SK-N-SH (cell line): ENCODE results near the gene SLC22A7. TPM values are rescaled to one million over a fixed set of nuclear protein-coding genes. Genes with fewer than 3 reads are reported as not detected.

Experiments used
- CTCF ChIA-PET: fragments of 300-600, 350-600 bp; formaldehyde crosslinking; extraction: SDS; loops from one replicate; lab custom pipeline; 2021; lab: Yijun Ruan, JAX
- POLR2A ChIA-PET: fragments of 350-600 bp; sonication (Branson Sonifier 250); formaldehyde crosslinking; extraction: SDS; loops from one replicate; lab custom pipeline; 2020; ENCODE audit warnings: antibody characterized with exemption, inconsistent platforms; lab: Yijun Ruan, JAX
- DNase-seq: peaks from one replicate; pipeline ENCODE4 v3.0.0; 2012
- H2AFZ ChIP-seq: fragments of 200-600 bp; sonication (generic); 2 replicates; pipeline ENCODE4 v1.8.1; 2016; ENCODE audit warnings: antibody characterized with exemption, mild to moderate bottlenecking, low read depth
- H3F3A ChIP-seq: fragments of 200-600 bp; sonication (generic); replicated peaks from 2 replicates; pipeline ENCODE3; 2016; ENCODE audit warnings: antibody characterized with exemption, mild to moderate bottlenecking; ENCODE audit not compliant: insufficient read depth
- H3K27ac ChIP-seq, 2 experiments: fragments of 200-500 bp in 1 of 2; fragments of 200-600 bp in 1 of 2; sonication (Bioruptor generic) in 1 of 2; sonication (generic), shearing (Covaris generic) in 1 of 2; 2 replicates each; pipeline versions ENCODE4 v1.5.1 to v1.6.1; 2014 to 2016; ENCODE audit warnings: low read depth in 2 of 2, inconsistent platforms in 1 of 2, low read length in 1 of 2, mild to moderate bottlenecking in 1 of 2, mixed read lengths in 1 of 2
- H3K27me3 ChIP-seq: fragments of 200-600 bp; sonication (generic), shearing (Covaris generic); 2 replicates; pipeline ENCODE4 v1.6.1; 2016; ENCODE audit warnings: mixed run types; ENCODE audit not compliant: insufficient read depth
- H3K36me3 ChIP-seq, 2 experiments: fragments of 200-500 bp in 1 of 2; fragments of 200-600 bp in 1 of 2; sonication (Bioruptor generic) in 1 of 2; sonication (generic) in 1 of 2; replicated peaks in 1 of 2; 2 replicates each; pipeline versions ENCODE3 to v1.5.1; 2014 to 2016; ENCODE audit warnings: low read length in 1 of 2, mild to moderate bottlenecking in 1 of 2; ENCODE audit not compliant: insufficient read depth in 2 of 2, control insufficient read depth in 1 of 2
- H3K4me1 ChIP-seq, 2 experiments: fragments of 200-500 bp in 1 of 2; fragments of 200-600 bp in 1 of 2; sonication (Bioruptor generic) in 1 of 2; sonication (generic), shearing (Covaris generic) in 1 of 2; 2 replicates each; pipeline versions ENCODE4 v1.5.1 to v1.6.1; 2014 to 2016; ENCODE audit warnings: low read depth in 1 of 2, low read length in 1 of 2, mixed run types in 1 of 2; ENCODE audit not compliant: insufficient read depth in 2 of 2, control insufficient read depth in 1 of 2
- H3K4me2 ChIP-seq: fragments of 200-600 bp; sonication (generic), shearing (Covaris generic); 2 replicates; pipeline ENCODE4 v1.6.1; 2017; ENCODE audit warnings: mixed run types
- H3K4me3 ChIP-seq, 2 experiments: fragments of 200-500 bp in 1 of 2; fragments of 200-600 bp in 1 of 2; sonication (Bioruptor generic) in 1 of 2; sonication (generic), shearing (Covaris generic) in 1 of 2; 2 replicates each; pipeline versions ENCODE4 v1.5.1 to v1.8.1; 2014 to 2016; ENCODE audit warnings: low read depth in 2 of 2, inconsistent platforms in 1 of 2, low read length in 1 of 2, mild to moderate bottlenecking in 1 of 2, mixed read lengths in 1 of 2, moderate library complexity in 1 of 2
- H3K79me2 ChIP-seq: fragments of 200-600 bp; sonication (generic); 2 replicates; pipeline ENCODE4 v1.8.1; 2017; ENCODE audit warnings: mild to moderate bottlenecking; ENCODE audit not compliant: insufficient read depth
- H3K9ac ChIP-seq: fragments of 200-600 bp; sonication (generic); 2 replicates; pipeline ENCODE4 v1.6.1; 2017; ENCODE audit warnings: mixed run types
- H3K9me2 ChIP-seq: fragments of 200-600 bp; sonication (generic); 2 replicates; pipeline ENCODE4 v1.6.1; 2017; ENCODE audit warnings: mixed run types
- H3K9me3 ChIP-seq: fragments of 200-600 bp; sonication (generic); 2 replicates; pipeline ENCODE4 v1.6.1; 2017; ENCODE audit warnings: mixed run types, mild to moderate bottlenecking, moderate library complexity
- H4K20me1 ChIP-seq: fragments of 200-600 bp; sonication (generic); 2 replicates; pipeline ENCODE4 v1.6.1; 2017; ENCODE audit warnings: mild to moderate bottlenecking, mixed run types; ENCODE audit not compliant: insufficient read depth
- CHD2 ChIP-seq: fragments of 150-350 bp; IDR thresholded peaks from 2 replicates; pipeline ENCODE4 v1.6.1; 2018; ENCODE audit warnings: low read length; ENCODE audit not compliant: partially characterized antibody
- EP300 ChIP-seq, 2 experiments: IDR thresholded peaks; 2 replicates each; pipeline versions ENCODE4 v1.4.0 to v1.6.1; 2012; ENCODE audit warnings: borderline replicate concordance in 1 of 2, low read depth in 1 of 2, low read length in 1 of 2
- FOXJ3 ChIP-seq: sonication (generic); formaldehyde crosslinking; IDR thresholded peaks from 2 replicates; pipeline ENCODE4 v1.5.1; 2020; ENCODE audit warnings: mild to moderate bottlenecking, missing genetic modification reagents
- GABPA ChIP-seq: IDR thresholded peaks from 2 replicates; pipeline ENCODE4 v1.4.0; 2012; ENCODE audit warnings: low read depth, mild to moderate bottlenecking
- GATA2 ChIP-seq: sonication (generic); formaldehyde crosslinking; IDR thresholded peaks from 2 replicates; pipeline ENCODE4 v1.5.0; 2020; ENCODE audit warnings: mild to moderate bottlenecking, missing genetic modification reagents
- JUND ChIP-seq: IDR thresholded peaks from 2 replicates; pipeline ENCODE4 v1.4.0; 2012
- POLR2AphosphoS5 ChIP-seq: IDR thresholded peaks from 2 replicates; pipeline ENCODE4 v1.6.1; 2012; ENCODE audit warnings: low read depth, low read length
- RCOR1 ChIP-seq: fragments of 150-350 bp; IDR thresholded peaks from 2 replicates; pipeline ENCODE4 v1.6.1; 2017; ENCODE audit warnings: antibody characterized with exemption, low read length
- RFX5 ChIP-seq: IDR thresholded peaks from 2 replicates; pipeline ENCODE4 v1.6.1; 2012; ENCODE audit warnings: mild to moderate bottlenecking, improper control_type of control experiment, low read length
- TAF1 ChIP-seq: IDR thresholded peaks from 2 replicates; pipeline ENCODE4 v1.6.1; 2012; ENCODE audit warnings: low read depth, mild to moderate bottlenecking, low read length, moderate library complexity, borderline replicate concordance
- TCF12 ChIP-seq: IDR thresholded peaks from 2 replicates; pipeline ENCODE4 v1.4.0; 2012
- WGBS: methylation state at CpG from one replicate; pipeline ENCODE4 v1.1.6; 2017; ENCODE audit warnings: low lambda C conversion rate; 5-methylcytosine and 5-hydroxymethylcytosine counted together
- polyA plus RNA-seq, 3 experiments: library from polyadenylated mRNA; depleted of rRNA; stranded (reverse); fragments of >200 nt; gene quantifications; 2 replicates each; pipeline ENCODE4 v1.2.3, GENCODE V29; 2012
- TF ChIP-seq, protein P1 (sequence below): IDR thresholded peaks from 2 replicates; pipeline ENCODE4 v1.4.0; 2012; ENCODE audit warnings: low read depth
- TF ChIP-seq, protein P2 (sequence below): IDR thresholded peaks from 2 replicates; pipeline ENCODE4 v1.4.0; 2012; ENCODE audit warnings: low read depth, borderline replicate concordance
- TF ChIP-seq, protein P3 (sequence below): IDR thresholded peaks from 2 replicates; pipeline ENCODE4 v1.4.0; 2012; ENCODE audit warnings: low read depth, borderline replicate concordance
- TF ChIP-seq, protein P4 (sequence below): fragments of 150-350 bp; IDR thresholded peaks from 2 replicates; pipeline ENCODE4 v1.6.1; 2016; ENCODE audit warnings: mild to moderate bottlenecking, low read depth, low read length
- TF ChIP-seq, protein P5 (sequence below): IDR thresholded peaks from 2 replicates; pipeline ENCODE4 v1.6.1; 2012; ENCODE audit warnings: mild to moderate bottlenecking, low read depth, low read length, moderate library complexity
- TF ChIP-seq, protein P6 (sequence below): IDR thresholded peaks from 2 replicates; pipeline ENCODE4; 2012

SLC22A7 gene
- polyA plus RNA-seq, 1 of the 3 experiments (the other 2 are of a cell fraction), result not detected

DNA sequence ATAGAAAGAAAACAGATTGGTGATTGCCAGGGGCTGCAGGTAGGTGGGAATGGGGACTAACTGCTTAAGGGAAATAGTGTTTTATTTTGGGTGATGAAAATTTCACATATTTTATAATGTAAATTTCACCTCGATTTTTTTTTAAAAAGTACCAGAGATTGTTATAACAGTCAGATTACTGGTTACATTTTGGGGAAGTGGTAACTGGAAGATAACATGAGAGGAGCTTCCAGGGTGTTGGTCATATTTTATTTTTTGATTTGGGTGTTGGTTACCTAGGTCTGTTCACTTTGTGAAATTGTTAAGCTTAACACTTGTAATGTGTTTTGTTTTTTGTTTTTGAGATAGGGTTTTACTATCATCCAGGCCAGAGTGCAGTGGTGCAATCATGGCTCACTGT is 27.8 kb downstream of the SLC22A7 start:
- POLR2A ChIA-PET, result no interaction called here
- H3K9me2 ChIP-seq, result no peaks in the 10 kb centered on the region
- no peaks in the 10 kb centered on the region; a peak in 1 of 4 replicates for H3K4me1 ChIP-seq
- peaks cover 2% of the 10 kb centered on the region for H3F3A ChIP-seq
- no peaks in the 10 kb centered on the region for H3K36me3 ChIP-seq
- no peak for DNase-seq
- TF ChIP-seq, protein P1, sequence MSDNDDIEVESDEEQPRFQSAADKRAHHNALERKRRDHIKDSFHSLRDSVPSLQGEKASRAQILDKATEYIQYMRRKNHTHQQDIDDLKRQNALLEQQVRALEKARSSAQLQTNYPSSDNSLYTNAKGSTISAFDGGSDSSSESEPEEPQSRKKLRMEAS, result no peak
- TF ChIP-seq TAF1 (no peak), JUND (no peak), GABPA (no peak), RCOR1 (no peak)
- TF ChIP-seq, protein P2, sequence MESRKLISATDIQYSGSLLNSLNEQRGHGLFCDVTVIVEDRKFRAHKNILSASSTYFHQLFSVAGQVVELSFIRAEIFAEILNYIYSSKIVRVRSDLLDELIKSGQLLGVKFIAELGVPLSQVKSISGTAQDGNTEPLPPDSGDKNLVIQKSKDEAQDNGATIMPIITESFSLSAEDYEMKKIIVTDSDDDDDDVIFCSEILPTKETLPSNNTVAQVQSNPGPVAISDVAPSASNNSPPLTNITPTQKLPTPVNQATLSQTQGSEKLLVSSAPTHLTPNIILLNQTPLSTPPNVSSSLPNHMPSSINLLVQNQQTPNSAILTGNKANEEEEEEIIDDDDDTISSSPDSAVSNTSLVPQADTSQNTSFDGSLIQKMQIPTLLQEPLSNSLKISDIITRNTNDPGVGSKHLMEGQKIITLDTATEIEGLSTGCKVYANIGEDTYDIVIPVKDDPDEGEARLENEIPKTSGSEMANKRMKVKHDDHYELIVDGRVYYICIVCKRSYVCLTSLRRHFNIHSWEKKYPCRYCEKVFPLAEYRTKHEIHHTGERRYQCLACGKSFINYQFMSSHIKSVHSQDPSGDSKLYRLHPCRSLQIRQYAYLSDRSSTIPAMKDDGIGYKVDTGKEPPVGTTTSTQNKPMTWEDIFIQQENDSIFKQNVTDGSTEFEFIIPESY, result no peak
- TF ChIP-seq, protein P3, sequence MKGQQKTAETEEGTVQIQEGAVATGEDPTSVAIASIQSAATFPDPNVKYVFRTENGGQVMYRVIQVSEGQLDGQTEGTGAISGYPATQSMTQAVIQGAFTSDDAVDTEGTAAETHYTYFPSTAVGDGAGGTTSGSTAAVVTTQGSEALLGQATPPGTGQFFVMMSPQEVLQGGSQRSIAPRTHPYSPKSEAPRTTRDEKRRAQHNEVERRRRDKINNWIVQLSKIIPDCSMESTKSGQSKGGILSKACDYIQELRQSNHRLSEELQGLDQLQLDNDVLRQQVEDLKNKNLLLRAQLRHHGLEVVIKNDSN, result no peak
- TF ChIP-seq, protein P4, sequence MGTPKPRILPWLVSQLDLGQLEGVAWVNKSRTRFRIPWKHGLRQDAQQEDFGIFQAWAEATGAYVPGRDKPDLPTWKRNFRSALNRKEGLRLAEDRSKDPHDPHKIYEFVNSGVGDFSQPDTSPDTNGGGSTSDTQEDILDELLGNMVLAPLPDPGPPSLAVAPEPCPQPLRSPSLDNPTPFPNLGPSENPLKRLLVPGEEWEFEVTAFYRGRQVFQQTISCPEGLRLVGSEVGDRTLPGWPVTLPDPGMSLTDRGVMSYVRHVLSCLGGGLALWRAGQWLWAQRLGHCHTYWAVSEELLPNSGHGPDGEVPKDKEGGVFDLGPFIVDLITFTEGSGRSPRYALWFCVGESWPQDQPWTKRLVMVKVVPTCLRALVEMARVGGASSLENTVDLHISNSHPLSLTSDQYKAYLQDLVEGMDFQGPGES, result no peak
- no peak overlapping the region for H3K9ac ChIP-seq
- CTCF ChIA-PET, result no interaction called here
- H3K4me3 ChIP-seq, result no peak overlapping the region
- H3K27ac ChIP-seq, result no peak overlapping the region
- H3K9me3 ChIP-seq, result no peaks in the 10 kb centered on the region
- no peak overlapping the region for H2AFZ ChIP-seq
- no peak overlapping the region for H3K4me2 ChIP-seq
- no peaks in the 10 kb centered on the region for H3K27me3 ChIP-seq
- WGBS, result 0% methylated on average over 1 of the region's 1 CpG
- no peaks in the 10 kb centered on the region for H3K79me2 ChIP-seq
- no peaks in the 10 kb centered on the region for H4K20me1 ChIP-seq

DNA sequence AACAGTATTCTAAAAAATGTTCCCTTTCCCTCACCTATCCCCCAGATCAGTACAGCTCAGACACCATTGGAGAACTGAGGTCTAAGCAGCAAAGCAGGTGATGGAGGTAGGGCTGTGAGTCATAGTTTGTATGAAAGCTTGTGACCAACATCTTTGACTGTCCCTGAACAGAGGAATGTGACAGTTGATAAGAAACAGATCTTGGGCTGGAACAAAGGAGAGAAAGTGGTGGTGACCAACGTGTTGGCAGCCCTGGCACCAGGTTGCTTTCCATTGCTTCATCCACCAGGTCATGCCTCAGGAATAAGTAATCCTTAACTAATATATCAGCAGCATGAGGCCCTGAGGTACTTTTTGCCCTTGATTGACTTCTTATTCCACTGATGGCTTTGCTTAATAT is 30.5 kb downstream of the SLC22A7 start:
- POLR2A ChIA-PET, result no interaction called here
- H3K27me3 ChIP-seq, result no peaks in the 10 kb centered on the region
- no peaks in the 10 kb centered on the region for H3K36me3 ChIP-seq
- 19% methylated on average over 1 of the region's 1 CpG for WGBS
- H3K79me2 ChIP-seq, result no peaks in the 10 kb centered on the region
- no peak overlapping the region for H3K9ac ChIP-seq
- H3K4me3 ChIP-seq, result no peak overlapping the region
- no peaks in the 10 kb centered on the region; a peak in 1 of 4 replicates for H3K4me1 ChIP-seq
- CTCF ChIA-PET, result interaction anchor here (1.0 to 1.2 kb wide), 2 partner anchors 10 to 88 kb away, joined by 3 read pairs; no protein-coding TSS in a partner anchor
- DNase-seq, result no peak
- no peaks in the 10 kb centered on the region for H3K9me3 ChIP-seq
- peaks cover 2% of the 10 kb centered on the region for H3F3A ChIP-seq
- no peaks in the 10 kb centered on the region for H3K9me2 ChIP-seq
- no peak overlapping the region for H3K4me2 ChIP-seq
- no peak overlapping the region for H3K27ac ChIP-seq
- H4K20me1 ChIP-seq, result no peaks in the 10 kb centered on the region
- no peak overlapping the region for H2AFZ ChIP-seq
- TF ChIP-seq, protein P4, result no peak
- TF ChIP-seq, protein P5, sequence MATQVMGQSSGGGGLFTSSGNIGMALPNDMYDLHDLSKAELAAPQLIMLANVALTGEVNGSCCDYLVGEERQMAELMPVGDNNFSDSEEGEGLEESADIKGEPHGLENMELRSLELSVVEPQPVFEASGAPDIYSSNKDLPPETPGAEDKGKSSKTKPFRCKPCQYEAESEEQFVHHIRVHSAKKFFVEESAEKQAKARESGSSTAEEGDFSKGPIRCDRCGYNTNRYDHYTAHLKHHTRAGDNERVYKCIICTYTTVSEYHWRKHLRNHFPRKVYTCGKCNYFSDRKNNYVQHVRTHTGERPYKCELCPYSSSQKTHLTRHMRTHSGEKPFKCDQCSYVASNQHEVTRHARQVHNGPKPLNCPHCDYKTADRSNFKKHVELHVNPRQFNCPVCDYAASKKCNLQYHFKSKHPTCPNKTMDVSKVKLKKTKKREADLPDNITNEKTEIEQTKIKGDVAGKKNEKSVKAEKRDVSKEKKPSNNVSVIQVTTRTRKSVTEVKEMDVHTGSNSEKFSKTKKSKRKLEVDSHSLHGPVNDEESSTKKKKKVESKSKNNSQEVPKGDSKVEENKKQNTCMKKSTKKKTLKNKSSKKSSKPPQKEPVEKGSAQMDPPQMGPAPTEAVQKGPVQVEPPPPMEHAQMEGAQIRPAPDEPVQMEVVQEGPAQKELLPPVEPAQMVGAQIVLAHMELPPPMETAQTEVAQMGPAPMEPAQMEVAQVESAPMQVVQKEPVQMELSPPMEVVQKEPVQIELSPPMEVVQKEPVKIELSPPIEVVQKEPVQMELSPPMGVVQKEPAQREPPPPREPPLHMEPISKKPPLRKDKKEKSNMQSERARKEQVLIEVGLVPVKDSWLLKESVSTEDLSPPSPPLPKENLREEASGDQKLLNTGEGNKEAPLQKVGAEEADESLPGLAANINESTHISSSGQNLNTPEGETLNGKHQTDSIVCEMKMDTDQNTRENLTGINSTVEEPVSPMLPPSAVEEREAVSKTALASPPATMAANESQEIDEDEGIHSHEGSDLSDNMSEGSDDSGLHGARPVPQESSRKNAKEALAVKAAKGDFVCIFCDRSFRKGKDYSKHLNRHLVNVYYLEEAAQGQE, result no peak
- TF ChIP-seq, protein P6, sequence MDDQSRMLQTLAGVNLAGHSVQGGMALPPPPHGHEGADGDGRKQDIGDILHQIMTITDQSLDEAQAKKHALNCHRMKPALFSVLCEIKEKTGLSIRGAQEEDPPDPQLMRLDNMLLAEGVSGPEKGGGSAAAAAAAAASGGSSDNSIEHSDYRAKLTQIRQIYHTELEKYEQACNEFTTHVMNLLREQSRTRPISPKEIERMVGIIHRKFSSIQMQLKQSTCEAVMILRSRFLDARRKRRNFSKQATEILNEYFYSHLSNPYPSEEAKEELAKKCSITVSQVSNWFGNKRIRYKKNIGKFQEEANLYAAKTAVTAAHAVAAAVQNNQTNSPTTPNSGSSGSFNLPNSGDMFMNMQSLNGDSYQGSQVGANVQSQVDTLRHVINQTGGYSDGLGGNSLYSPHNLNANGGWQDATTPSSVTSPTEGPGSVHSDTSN, result peak; percentile 29; the same call in 1 of the 2 replicates
- no peak for TF ChIP-seq FOXJ3
- no peak for TF ChIP-seq CHD2
- TF ChIP-seq POLR2AphosphoS5, result no peak
- TF ChIP-seq TCF12, result peak; percentile 44; the same call in 1 of the 2 replicates
- TF ChIP-seq RCOR1, result no peak
- no peak for TF ChIP-seq GABPA
- TF ChIP-seq RFX5, result no peak
- no peak for TF ChIP-seq JUND
- TF ChIP-seq EP300 (IDR thresholded peaks at IDR 0.05; ENCODE audit: borderline replicate concordance in 1 of 2, low read depth in 1 of 2, low read length in 1 of 2), result no peak
- TF ChIP-seq GATA2 (CRISPR knock-in tag), result no peak
